CD14-positive monocyte (primary cell): ENCODE data around the gene PDCD2L. TPM values are rescaled to one million over a fixed set of nuclear protein-coding genes. Genes with fewer than 3 reads are reported as not detected.
"Not testable (repeated sequence)": the region's sequence is repeated elsewhere in the genome, so short reads cannot be mapped to it uniquely, and the experiment has no call there.

Experiments used
- DNase-seq, 3 donors: peaks; one replicate each; pipeline ENCODE4 v3.0.0-alpha.2; 2011 to 2022
- H2AFZ ChIP-seq: 2 replicates; pipeline ENCODE4 v1.6.0; 2012; ENCODE audit warnings: mild to moderate bottlenecking, low read depth, low read length, inconsistent platforms; ENCODE audit not compliant: insufficient read depth, poor library complexity, severe bottlenecking
- H3K27ac ChIP-seq, 2 donors: 1 replicate in 1 of 2; 2 replicates in 1 of 2; pipeline ENCODE4 v1.5.1; 2012 to 2013; ENCODE audit warnings: low read length in 2 of 2, control low read depth in 1 of 2, inconsistent platforms in 1 of 2, low read depth in 1 of 2, mild to moderate bottlenecking in 1 of 2
- H3K27me3 ChIP-seq, 2 donors: one replicate each; pipeline versions ENCODE4 v1.6.0 to v1.6.1; 2011 to 2013; ENCODE audit warnings: low read length in 2 of 2; ENCODE audit not compliant: control insufficient read depth in 2 of 2, insufficient read depth in 2 of 2
- H3K36me3 ChIP-seq, 2 donors: replicated peaks in 1 of 2; 1 replicate in 1 of 2; 2 replicates in 1 of 2; pipeline versions ENCODE4 v1.5.1 to v1.6.1; 2012 to 2013; ENCODE audit warnings: low read length in 2 of 2, control low read depth in 1 of 2, inconsistent platforms in 1 of 2, mild to moderate bottlenecking in 1 of 2; ENCODE audit not compliant: insufficient read depth in 2 of 2, control insufficient read depth in 1 of 2
- H3K4me1 ChIP-seq, 2 donors: 1 replicate in 1 of 2; 2 replicates in 1 of 2; pipeline versions ENCODE4 v1.5.1 to v1.6.1; 2012 to 2013; ENCODE audit warnings: low read length in 2 of 2, control low read depth in 1 of 2, inconsistent platforms in 1 of 2, mild to moderate bottlenecking in 1 of 2, moderate library complexity in 1 of 2; ENCODE audit not compliant: insufficient read depth in 2 of 2, control insufficient read depth in 1 of 2
- H3K4me2 ChIP-seq: replicated peaks from 2 replicates; pipeline ENCODE3; 2012; ENCODE audit warnings: low read length, moderate library complexity, mild to moderate bottlenecking; ENCODE audit not compliant: poor library complexity, severe bottlenecking; ENCODE audit errors: extremely low read depth
- H3K4me3 ChIP-seq, 3 experiments: fragments of 200-600 bp in 1 of 3; sonication (generic) in 1 of 3; replicated peaks in 1 of 3; 1 replicate in 2 of 3; 2 replicates in 1 of 3; pipeline ENCODE4 v1.5.1; 2011 to 2013; ENCODE audit warnings: low read length in 3 of 3, mild to moderate bottlenecking in 3 of 3, control low read depth in 2 of 3, low read depth in 2 of 3, inconsistent platforms in 1 of 3, moderate library complexity in 1 of 3
- H3K79me2 ChIP-seq: 2 replicates; pipeline ENCODE4 v1.6.0; 2012; ENCODE audit warnings: mild to moderate bottlenecking, control low read depth, inconsistent platforms, low read length, moderate library complexity; ENCODE audit not compliant: insufficient read depth
- H3K9ac ChIP-seq: 2 replicates; pipeline ENCODE4 v1.6.0; 2017; ENCODE audit warnings: low read length, mild to moderate bottlenecking; ENCODE audit not compliant: insufficient read depth, poor library complexity, severe bottlenecking
- H3K9me3 ChIP-seq, 2 donors: replicated peaks in 1 of 2; 1 replicate in 1 of 2; 2 replicates in 1 of 2; pipeline versions ENCODE4 v1.5.1 to v1.6.1; 2012 to 2013; ENCODE audit warnings: low read length in 2 of 2, control low read depth in 1 of 2; ENCODE audit not compliant: control insufficient read depth in 1 of 2, insufficient read depth in 1 of 2
- H4K20me1 ChIP-seq: 2 replicates; pipeline ENCODE4 v1.6.0; 2012; ENCODE audit warnings: mild to moderate bottlenecking, low read length, control low read depth, moderate library complexity; ENCODE audit not compliant: insufficient read depth
- H3K27ac Mint-ChIP-seq, 7 donors: one replicate each; pipeline ENCODE4 v1.8.0; 2020; ENCODE audit warnings: mild to moderate bottlenecking in 7 of 7, mixed read lengths in 7 of 7, moderate library complexity in 6 of 7, inconsistent platforms in 2 of 7
- H3K27me3 Mint-ChIP-seq, 3 donors: one replicate each; pipeline ENCODE4 v1.8.0; 2021 to 2022; ENCODE audit warnings: low read depth in 3 of 3, mild to moderate bottlenecking in 3 of 3, mixed read lengths in 3 of 3, moderate library complexity in 3 of 3, inconsistent platforms in 1 of 3
- H3K36me3 Mint-ChIP-seq, 2 donors: one replicate each; pipeline ENCODE4 v1.8.0; 2020; ENCODE audit warnings: mixed read lengths in 2 of 2, inconsistent platforms in 1 of 2, mild to moderate bottlenecking in 1 of 2
- H3K4me1 Mint-ChIP-seq: one replicate; pipeline ENCODE4 v1.8.0; 2020; ENCODE audit warnings: mild to moderate bottlenecking, mixed read lengths
- H3K4me3 Mint-ChIP-seq, 2 donors: one replicate each; pipeline ENCODE4 v1.8.0; 2020; ENCODE audit warnings: mild to moderate bottlenecking in 2 of 2, mixed read lengths in 2 of 2, moderate library complexity in 1 of 2
- H3K9me3 Mint-ChIP-seq, 7 donors: one replicate each; pipeline ENCODE4 v1.8.0; 2020 to 2022; ENCODE audit warnings: mixed read lengths in 7 of 7, mild to moderate bottlenecking in 6 of 7, moderate library complexity in 6 of 7, inconsistent platforms in 2 of 7
- CTCF ChIP-seq: fragments of 200-600 bp; IDR thresholded peaks from one replicate; pipeline ENCODE4 v1.8.0; 2022; ENCODE audit warnings: antibody characterized with exemption, mild to moderate bottlenecking
- WGBS: methylation state at CpG from one replicate; pipeline ENCODE4 v1.1.5; 2013; ENCODE audit warnings: missing lambda C conversion rate; ENCODE audit not compliant: insufficient coverage; 5-methylcytosine and 5-hydroxymethylcytosine counted together
- intact Hi-C, 2 donors: fragments of 100-400 bp; cut with micrococcal nuclease; formaldehyde crosslinking; loops; one replicate each; pipeline versions ENCODE4 v1.15.0 to v1.15.1; 2023
- polyA plus RNA-seq, 3 donors: library from polyadenylated mRNA; depleted of rRNA in 1 of 3; unstranded in 2 of 3; stranded (reverse) in 1 of 3; fragments of 300-500 nt in 2 of 3; fragments of >200 nt in 1 of 3; fragmentation: Illumina TruSeq in 2 of 3; gene quantifications; 1 replicate in 2 of 3; 2 replicates in 1 of 3; pipeline ENCODE4 v1.2.3, GENCODE V29; 2012 to 2021

Gene PDCD2L
- polyA plus RNA-seq, 3 donors, result 3.1 to 5.0 (median 4.9) TPM

- 80% methylated on average over 8 of the region's 8 CpGs for WGBS
- Mint-ChIP-seq H3K27me3 (peaks cover 0 to 2% (median 0%) of the 10 kb centered on the region in 3 donors), H3K4me3 (no peak overlapping the region), H3K27ac (peak overlapping the region in 3 of 7 donors; percentile 43 to 82 (median 69)), H3K9me3 (no peaks in the 10 kb centered on the region), H3K36me3 (peaks cover 40 to 54% of the 10 kb centered on the region in 2 donors), H3K4me1 (peaks cover 42% of the 10 kb centered on the region)
- Histone ChIP-seq H3K4me2 (no peak overlapping the region), H3K9me3 (no peaks in the 10 kb centered on the region), H3K27me3 (no peaks in the 10 kb centered on the region), H3K36me3 (peaks cover 26 to 54% of the 10 kb centered on the region in 2 donors), H2AFZ (no peak overlapping the region), H3K4me1 (peaks cover 27 to 30% of the 10 kb centered on the region in 2 donors), H3K27ac (peak overlapping the region in 1 of 2 donors; percentile 75), H3K79me2 (peaks cover 70% of the 10 kb centered on the region), H4K20me1 (peaks cover 17% of the 10 kb centered on the region), H3K9ac (no peak overlapping the region), H3K4me3 (no peak overlapping the region)
- DNase-seq, result no peak
- intact Hi-C loops, result no loop called here
- TF ChIP-seq CTCF, result no peak
Measured at GRCh38 chr19:34367624-34367957, 36.6 kb upstream of the PDCD2L start.

GRCh38 chr19:34368338-34368737 is 35.9 kb upstream of the PDCD2L start:
- Mint-ChIP-seq H3K27ac (peak overlapping the region in 1 of 7 donors; percentile 77), H3K36me3 (peaks cover 41 to 55% of the 10 kb centered on the region in 2 donors), H3K27me3 (peaks cover 0 to 2% (median 0%) of the 10 kb centered on the region in 3 donors), H3K4me3 (no peak overlapping the region), H3K9me3 (no peaks in the 10 kb centered on the region), H3K4me1 (peaks cover 42% of the 10 kb centered on the region)
- no peak overlapping the region for H3K27ac ChIP-seq
- 95% methylated on average over 9 of the region's 10 CpGs for WGBS
- no peak for DNase-seq
- TF ChIP-seq CTCF, result no peak
- peaks cover 71% of the 10 kb centered on the region for H3K79me2 ChIP-seq
- no peaks in the 10 kb centered on the region for H3K9me3 ChIP-seq
- H4K20me1 ChIP-seq, result peaks cover 17% of the 10 kb centered on the region
- no peaks in the 10 kb centered on the region for H3K27me3 ChIP-seq
- intact Hi-C loops, result no loop called here
- no peak overlapping the region for H3K9ac ChIP-seq
- H3K4me2 ChIP-seq, result no peak overlapping the region
- no peak overlapping the region for H2AFZ ChIP-seq
- H3K4me1 ChIP-seq, result peaks cover 27 to 30% of the 10 kb centered on the region in 2 donors
- peaks cover 28 to 57% of the 10 kb centered on the region in 2 donors for H3K36me3 ChIP-seq
- H3K4me3 ChIP-seq, result no peak overlapping the region

GRCh38 chr19:34369166-34369565 is 35.0 kb upstream of the PDCD2L start:
- H3K4me1 ChIP-seq, result peaks cover 27 to 30% of the 10 kb centered on the region in 2 donors
- H3K27me3 Mint-ChIP-seq, H3K27ac ChIP-seq, H3K9me3 ChIP-seq, H3K4me2 ChIP-seq, H3K4me3 Mint-ChIP-seq, DNase-seq, H3K9me3 Mint-ChIP-seq, intact Hi-C loops, H3K27me3 ChIP-seq, H3K9ac ChIP-seq, H2AFZ ChIP-seq, H3K4me3 ChIP-seq: not testable (repeated sequence)
- H3K79me2 ChIP-seq, result peaks cover 73% of the 10 kb centered on the region
- peak overlapping the region in 1 of 7 donors; percentile 6 for H3K27ac Mint-ChIP-seq
- peaks cover 32 to 64% of the 10 kb centered on the region in 2 donors for H3K36me3 ChIP-seq
- H3K4me1 Mint-ChIP-seq, result peaks cover 41% of the 10 kb centered on the region
- peaks cover 17% of the 10 kb centered on the region for H4K20me1 ChIP-seq
- 100% methylated on average over 3 of the region's 10 CpGs for WGBS
- peaks cover 45 to 63% of the 10 kb centered on the region in 2 donors for H3K36me3 Mint-ChIP-seq
